NCI-H1092 (cell line): ENCODE measurements around the gene ANKRD45.
"Not testable (repeated sequence)": the region's sequence is repeated elsewhere in the genome, so short reads cannot be mapped to it uniquely, and the experiment has no call there.

Source experiments
- DNase-seq: peaks from one replicate; lab custom pipeline; 2025; lab: John Stamatoyannopoulos, UW

The ANKRD45 gene

GRCh38 chr1:173669491-173669941, at the start of gene ANKRD45:
TSS of gene ANKRD45 (minus strand) at chr1:173669851. CDS start at chr1:173659418, 10,433 bp downstream.
- no peak for DNase-seq

- DNase-seq = no peak
Measured at GRCh38 chr1:173717238-173717637, 47.6 kb upstream of the ANKRD45 start.

- no peak for DNase-seq
Measured at GRCh38 chr1:173715538-173715844, 45.8 kb upstream of the ANKRD45 start.

DNA sequence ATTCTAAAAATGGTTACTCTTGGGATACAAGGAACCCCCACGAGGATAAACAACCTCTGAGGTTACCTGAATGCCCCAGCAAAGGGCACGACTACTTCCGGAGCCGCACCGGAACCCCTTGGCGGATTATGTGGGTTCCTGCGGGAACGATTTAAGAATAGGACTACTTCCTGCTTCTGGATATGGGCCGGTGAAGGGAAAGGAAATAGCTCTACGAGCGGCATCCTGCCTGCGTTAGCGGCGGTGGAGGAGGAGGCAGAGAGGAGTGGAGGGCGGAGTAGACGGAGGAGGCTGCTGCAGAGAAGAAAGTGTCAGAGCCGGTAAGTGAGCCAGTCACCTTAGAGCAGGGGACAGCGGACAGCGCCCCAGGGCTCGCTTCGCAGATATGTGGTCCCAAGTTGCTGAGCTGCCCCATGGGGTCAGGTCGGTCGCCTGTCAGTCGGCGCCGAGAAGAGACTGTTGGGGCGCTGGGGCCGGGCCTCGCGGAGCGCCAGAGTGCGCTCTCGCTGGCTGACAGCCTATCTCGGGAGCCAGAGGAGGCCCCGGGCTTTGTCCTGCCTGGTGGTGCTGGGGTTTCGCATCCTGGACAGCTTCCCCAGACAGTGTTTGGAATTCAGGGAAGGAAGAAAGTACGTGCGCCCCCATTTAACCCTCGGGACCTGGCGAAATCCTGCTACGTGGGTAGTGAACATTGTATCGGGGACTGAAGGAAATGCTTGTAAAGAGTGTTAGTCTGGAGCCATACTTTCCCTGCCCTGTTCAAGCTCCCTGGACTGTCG, 45.3 kb upstream of the ANKRD45 start, which contains the start of gene KLHL20:
Gene KLHL20 (plus strand): TSS at position 223 of the 779 bp plus-strand sequence. CDS start 1,063 bp downstream, outside the sequence.
- DNase-seq = peak; percentile 92

- DNase-seq = no peak
Measured at GRCh38 chr1:173714441-173714758, 44.7 kb upstream of the ANKRD45 start.

DNA sequence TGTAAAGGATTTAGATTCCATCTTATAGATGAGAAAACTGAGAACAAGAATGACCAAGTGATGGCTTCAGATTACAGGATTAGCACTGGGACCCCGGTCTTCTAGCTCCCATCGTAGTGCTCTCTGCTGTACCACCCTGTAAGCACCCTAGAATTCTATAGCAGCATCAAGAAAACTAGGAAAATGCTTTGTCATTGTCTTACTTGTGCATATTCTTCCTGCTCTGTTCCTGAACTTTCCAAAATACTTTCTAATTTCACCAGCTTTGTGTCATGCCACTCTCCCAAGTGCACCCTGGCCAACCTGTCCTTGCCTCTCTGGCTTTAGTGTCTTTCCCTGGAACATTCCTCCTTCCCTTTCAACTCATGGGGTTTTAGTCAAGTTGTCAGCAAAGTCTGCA, 39.1 kb upstream of the ANKRD45 start:
- no peak for DNase-seq

DNA sequence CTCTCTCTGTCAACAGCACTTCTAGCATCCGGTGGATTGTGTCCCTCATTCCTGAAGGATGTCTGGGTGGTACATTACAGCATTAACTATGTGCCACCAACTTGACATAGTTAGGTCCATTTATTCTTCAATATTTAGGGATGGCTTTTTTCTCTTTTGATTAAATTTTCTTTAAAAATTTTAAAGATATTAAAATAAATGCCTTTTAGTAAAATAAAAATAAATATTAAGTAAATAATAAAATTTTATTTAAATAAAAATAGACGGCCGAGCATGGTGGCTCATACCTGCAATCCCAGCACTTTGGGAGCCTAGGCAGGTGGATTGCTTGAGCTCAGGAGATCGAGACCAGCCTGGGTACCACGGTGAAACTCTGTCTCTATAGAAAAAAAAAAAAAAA, 35.5 kb upstream of the ANKRD45 start:
- DNase-seq = no peak

DNA sequence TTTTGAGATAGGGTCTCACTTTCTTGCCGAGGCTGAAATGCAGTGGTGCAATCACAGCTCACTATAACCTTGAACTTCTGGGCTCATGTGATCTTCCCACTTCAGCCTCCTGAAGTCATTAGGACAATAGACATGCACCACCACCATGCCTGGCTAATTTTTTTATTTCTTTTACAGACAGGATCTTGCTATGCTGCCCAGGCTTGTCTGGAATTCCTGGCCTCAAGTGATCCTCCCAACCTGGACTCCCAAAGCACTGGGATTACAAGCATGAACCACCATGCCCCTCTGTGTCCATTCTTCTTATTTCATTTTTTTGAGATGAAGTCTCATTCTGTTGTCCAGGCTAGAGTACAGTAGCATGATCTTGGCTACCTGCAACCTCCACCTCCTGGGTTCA, 33.1 kb upstream of the ANKRD45 start:
- DNase-seq = no peak

- DNase-seq = not testable (repeated sequence)
Measured at GRCh38 chr1:173701299-173701698, 31.6 kb upstream of the ANKRD45 start.

GRCh38 chr1:173693238-173693637, 23.6 kb upstream of the ANKRD45 start:
- DNase-seq = no peak

- DNase-seq = no peak
Measured at GRCh38 chr1:173688300-173688699, 18.6 kb upstream of the ANKRD45 start.

GRCh38 chr1:173685121-173685520, 15.5 kb upstream of the ANKRD45 start:
- DNase-seq = not testable (repeated sequence)

GRCh38 chr1:173683838-173684237, 14.2 kb upstream of the ANKRD45 start:
- DNase-seq = not testable (repeated sequence)

GRCh38 chr1:173682184-173682583, 12.5 kb upstream of the ANKRD45 start:
- DNase-seq = no peak

DNA sequence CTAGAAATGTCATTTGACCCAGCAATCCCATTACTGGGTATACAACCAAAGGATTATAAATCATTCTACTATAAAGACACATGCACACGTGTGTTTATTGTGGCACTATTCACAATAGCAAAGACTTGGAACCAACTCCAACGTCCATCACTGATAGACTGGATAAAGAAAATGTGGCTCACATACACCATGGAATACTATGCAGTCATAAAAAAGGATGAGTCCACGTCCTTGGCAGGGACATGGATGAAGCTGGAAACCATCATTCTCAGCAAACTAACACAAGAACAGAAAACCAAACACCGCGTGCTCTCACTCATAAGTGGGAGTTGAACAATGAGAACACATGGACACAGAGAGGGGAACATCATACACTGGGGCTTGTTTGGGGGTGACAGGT, 10.5 kb upstream of the ANKRD45 start:
- DNase-seq = not testable (repeated sequence)

DNA sequence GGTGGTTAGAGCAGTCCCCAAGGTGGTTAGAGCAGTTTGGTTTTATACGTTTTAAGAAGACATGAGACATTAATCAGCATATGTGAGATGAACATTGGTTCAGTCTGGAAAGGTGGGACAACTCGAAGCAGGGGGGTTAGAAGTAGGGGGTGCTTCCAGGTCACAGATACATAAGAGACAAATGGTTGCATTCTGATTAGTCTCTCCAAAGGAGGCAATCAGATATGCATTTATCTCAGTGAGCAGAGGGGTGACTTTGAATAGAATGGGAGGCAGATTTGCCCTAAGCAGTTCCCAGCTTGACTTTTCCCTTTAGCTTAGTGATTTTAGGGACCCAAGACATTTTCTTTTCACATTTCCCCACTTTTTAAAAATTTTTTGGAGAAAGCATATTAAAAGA, 4.8 kb upstream of the ANKRD45 start:
- DNase-seq = not testable (repeated sequence)

GRCh38 chr1:173666646-173667045, 3.0 kb downstream of the ANKRD45 start:
- DNase-seq = no peak

- DNase-seq = no peak
Measured at GRCh38 chr1:173663159-173663558, 6.5 kb downstream of the ANKRD45 start.

- no peak for DNase-seq
Measured at GRCh38 chr1:173661763-173662162, 7.9 kb downstream of the ANKRD45 start.

DNA sequence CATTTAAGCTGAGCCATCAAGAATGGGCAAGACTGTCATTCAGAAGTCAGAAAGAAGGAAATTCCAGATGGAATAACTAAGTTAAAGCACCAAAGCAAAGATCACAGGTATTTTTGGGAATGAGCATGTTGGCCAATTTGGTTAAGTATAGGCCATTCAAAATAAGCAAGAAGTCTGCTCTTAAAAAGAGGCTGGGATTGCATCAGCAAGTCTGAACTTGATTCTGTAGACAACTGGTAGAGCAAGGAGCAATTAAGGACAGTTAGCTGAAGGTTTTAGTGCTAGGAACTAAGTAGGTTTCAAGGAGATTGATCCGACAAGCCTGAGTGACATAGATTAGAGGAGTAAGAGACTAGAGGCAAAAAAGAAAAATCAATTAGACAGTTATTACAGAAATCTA, 8.4 kb downstream of the ANKRD45 start:
- DNase-seq = no peak

DNA sequence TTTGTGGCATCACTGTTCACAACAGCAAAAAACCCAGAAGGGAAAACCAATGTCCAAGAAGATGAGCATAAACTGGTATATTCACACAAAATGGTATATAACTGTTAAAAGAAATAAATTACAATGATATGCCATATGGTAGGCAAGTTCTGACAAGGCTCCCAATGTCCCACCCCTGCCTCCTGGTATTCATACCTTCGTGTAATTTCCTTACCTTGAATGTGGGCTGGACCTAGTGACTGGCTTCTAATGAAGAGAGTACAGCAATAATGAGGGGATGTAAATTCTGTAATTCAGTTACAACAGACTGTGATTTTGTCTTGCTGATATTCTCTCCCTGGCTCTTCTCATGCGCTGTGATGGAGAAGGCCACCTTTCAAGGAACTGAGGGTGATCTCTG, 9.3 kb downstream of the ANKRD45 start:
- no peak for DNase-seq

- DNase-seq = no peak
Measured at GRCh38 chr1:173648880-173649605, 20.6 kb downstream of the ANKRD45 start.

DNA sequence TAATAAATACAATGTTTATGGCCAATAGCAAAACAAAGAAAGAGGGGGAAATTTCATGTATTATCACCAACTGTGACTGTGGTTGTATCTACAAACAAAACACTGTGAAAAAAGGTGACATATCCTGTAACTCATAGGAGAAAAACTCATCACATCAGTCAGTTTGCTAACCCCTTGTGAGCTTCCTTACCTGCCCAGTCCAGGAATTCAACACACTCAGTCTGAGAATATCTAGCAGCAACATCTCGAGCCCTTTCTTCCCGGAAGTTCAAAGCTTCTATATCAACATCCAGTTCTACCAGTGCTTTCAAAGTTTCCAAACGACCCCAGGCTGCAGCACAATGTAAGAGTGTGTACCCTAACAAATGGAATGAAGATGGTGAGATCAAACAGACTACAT, 23.0 kb downstream of the ANKRD45 start:
- no peak for DNase-seq
